CD1c-positive myeloid dendritic cell (primary cell): Measurements from ENCODE around the gene NYNRIN.
"Not testable (repeated sequence)": the region's sequence is repeated elsewhere in the genome, so short reads cannot be mapped to it uniquely, and the experiment has no call there.

Experiments used
- DNase-seq: peaks from one replicate; pipeline ENCODE4 v3.0.0-alpha.2; 2016; ENCODE audit errors: extremely low spot score

Gene NYNRIN

GRCh38 chr14:24369907-24370687 is 28.7 kb upstream of the NYNRIN start:
- DNase-seq = no peak

GRCh38 chr14:24370748-24371147 is 28.1 kb upstream of the NYNRIN start:
- no peak for DNase-seq

GRCh38 chr14:24371605-24372004 is 27.2 kb upstream of the NYNRIN start:
- DNase-seq = not testable (repeated sequence)

GRCh38 chr14:24372701-24373416 is 25.9 kb upstream of the NYNRIN start:
- DNase-seq = no peak

GRCh38 chr14:24376448-24377070 is 22.2 kb upstream of the NYNRIN start:
- DNase-seq = no peak

- no peak for DNase-seq
Observed at GRCh38 chr14:24377126-24377525, 21.7 kb upstream of the NYNRIN start.

GRCh38 chr14:24377657-24378056 is 21.1 kb upstream of the NYNRIN start:
- no peak for DNase-seq

GRCh38 chr14:24378327-24378726 is 20.5 kb upstream of the NYNRIN start:
- DNase-seq = no peak

GRCh38 chr14:24378981-24379906 is 19.6 kb upstream of the NYNRIN start:
- no peak for DNase-seq

- no peak for DNase-seq
Observed at GRCh38 chr14:24379907-24380730, 18.7 kb upstream of the NYNRIN start.

GRCh38 chr14:24381363-24382063 is 17.3 kb upstream of the NYNRIN start:
- DNase-seq = no peak

GRCh38 chr14:24382064-24382371 is 16.8 kb upstream of the NYNRIN start:
- DNase-seq = no peak

GRCh38 chr14:24384169-24384568 is 14.6 kb upstream of the NYNRIN start:
- no peak for DNase-seq

GRCh38 chr14:24385524-24385923 is 13.3 kb upstream of the NYNRIN start:
- no peak for DNase-seq

- DNase-seq = no peak
Observed at GRCh38 chr14:24387009-24387345, 11.8 kb upstream of the NYNRIN start.

GRCh38 chr14:24387579-24387978 is 11.2 kb upstream of the NYNRIN start:
- DNase-seq = not testable (repeated sequence)

GRCh38 chr14:24388474-24389179 is 10.2 kb upstream of the NYNRIN start:
- no peak for DNase-seq

- no peak for DNase-seq
Observed at GRCh38 chr14:24389226-24389848, 9.5 kb upstream of the NYNRIN start.

- DNase-seq = no peak
Observed at GRCh38 chr14:24390701-24391468, 7.9 kb upstream of the NYNRIN start.
